ENCODE results near the gene SRPX. TPM values are rescaled to one million over a fixed set of nuclear protein-coding genes. Genes with fewer than 3 reads are reported as not detected.

Gene SRPX
- total and polyA plus RNA-seq, 10 of the 15 experiments (the other 5 are each of a cell fraction or from before 2014, with no cell fraction given): 0.05 to 0.79 (median 0.23) TPM; not detected in 1

GRCh38 chrX:38206036-38206435 lies 14.6 kb downstream of the SRPX start:
- H3K9me3 ChIP-seq (replicated peaks; ENCODE audit: control insufficient read depth, insufficient read depth, low read length): no peaks in the 10 kb centered on the region
- H4K20me1 ChIP-seq (ENCODE audit: control insufficient read depth, insufficient read depth): no peaks in the 10 kb centered on the region
- H3K36me3 ChIP-seq (ENCODE audit: control insufficient read depth in 2 of 2, insufficient read depth in 2 of 2, low read length in 1 of 2): no peaks in the 10 kb centered on the region
- H2AFZ ChIP-seq (ENCODE audit: control insufficient read depth, low read depth, low read length): no peak overlapping the region
- H3K9ac ChIP-seq (ENCODE audit: control insufficient read depth, insufficient read depth, low read length): no peak overlapping the region
- no peak for DNase-seq (ENCODE audit: low read depth, low spot score)
- intact Hi-C loops (cut with micrococcal nuclease; ENCODE audit: unreplicated experiment): no loop called here
- in situ Hi-C loops (cut with MboI): no loop called here
- no peak overlapping the region for H3K4me3 ChIP-seq
- POLR2A ChIA-PET: interaction anchor here (0.6 kb wide), 1 partner anchor 17 kb away, joined by 7 read pairs; no protein-coding TSS in a partner anchor
- ATAC-seq: no peak
- SMC1A ChIA-PET (ENCODE audit: uncharacterized antibody, unreplicated experiment): no interaction called here
- H3K79me2 ChIP-seq (ENCODE audit: control insufficient read depth, insufficient read depth, low read length): no peaks in the 10 kb centered on the region
- TF ChIP-seq IRF5 (IDR thresholded peaks at IDR 0.05; ENCODE audit: borderline replicate concordance): no peak
- no peak for TF ChIP-seq IRF4 (IDR thresholded peaks at IDR 0.05; ENCODE audit: low read depth, low read length)
- no peak for TF ChIP-seq SUZ12 (IDR thresholded peaks at IDR 0.05; ENCODE audit: unreplicated experiment)
- no peak for TF ChIP-seq RELA (IDR thresholded peaks at IDR 0.05; ENCODE audit: borderline replicate concordance, partially characterized antibody)
- no peak for TF ChIP-seq TBL1XR1 (IDR thresholded peaks at IDR 0.05; ENCODE audit: low read depth, low read length)
- no peak for TF ChIP-seq HDAC6 (IDR thresholded peaks at IDR 0.05; ENCODE audit: unreplicated experiment)
- no peak for TF ChIP-seq MLLT1 (IDR thresholded peaks at IDR 0.05)
- no peak for TF ChIP-seq BMI1 (IDR thresholded peaks at IDR 0.05; ENCODE audit: borderline replicate concordance)
- TF ChIP-seq NBN (IDR thresholded peaks at IDR 0.05): no peak
- TF ChIP-seq RCOR1 (conservative IDR thresholded peaks at IDR 0.05; ENCODE audit: low read depth, low read length): no peak
- WGBS (ENCODE audit: insufficient coverage, insufficient replicate concordance, low lambda C conversion rate, missing lambda C conversion rate): 20% methylated on average over 5 of the region's 5 CpGs
- CTCF ChIA-PET: no interaction called here
- no peaks in the 10 kb centered on the region for H3K27me3 ChIP-seq (replicated peaks in 1 of 2; ENCODE audit: control insufficient read depth in 2 of 2, insufficient read depth in 2 of 2, low read length in 1 of 2)
- FAIRE-seq: no peak
- no TSS peak for BruUV-seq (replicated peaks)
- H3K4me2 ChIP-seq (ENCODE audit: control insufficient read depth, insufficient read depth): no peak overlapping the region
- H3K27ac ChIP-seq (ENCODE audit: control insufficient read depth, insufficient read depth): no peak overlapping the region
- RAD21 ChIA-PET (ENCODE audit: unreplicated experiment): no interaction called here
- H3K4me1 ChIP-seq (ENCODE audit: control insufficient read depth, insufficient read depth, low read length): 0 out of 2 replicates have a peak, but pooled peaks cover 4% of the 10 kb centered on the region

Data from GM12878 (cell line).